Endothelial cell of umbilical vein (primary cell): ENCODE measurements around the gene MICAL3. TPM values are rescaled to one million over a fixed set of nuclear protein-coding genes. Genes with fewer than 3 reads are reported as not detected.

ENCODE experiments used
- BruUV-seq: library from RNA; stranded (reverse); fragments of 400-500 nt; replicated peaks from 2 replicates; lab custom pipeline; 2021; lab: Mats Ljungman, UMichigan
- CTCF ChIA-PET: fragments of 300-600, 350-600 bp; sonication (Branson Sonifier 250); formaldehyde crosslinking; loops from one replicate; lab custom pipeline; 2021; ENCODE audit warnings: antibody characterized with exemption, inconsistent platforms; lab: Charles Lee
- POLR2A ChIA-PET: fragments of 300-600, 350-600 bp; sonication (Branson Sonifier 250); formaldehyde crosslinking; loops from one replicate; lab custom pipeline; 2021; ENCODE audit warnings: antibody characterized with exemption, inconsistent platforms; lab: Charles Lee
- DNase-seq: peaks from one replicate; pipeline ENCODE4 v3.0.0-alpha.2; 2011; ENCODE audit warnings: low read depth, low spot score
- FAIRE-seq: peaks from 2 replicates; lab custom pipeline; 2011; peaks lifted over from hg19 to GRCh38; lab: Jason Lieb, UNC
- H2AFZ ChIP-seq: 2 replicates; pipeline ENCODE4 v1.6.0; 2012; ENCODE audit warnings: low read depth, low read length, control low read depth, inconsistent platforms
- H3K27ac ChIP-seq: 2 replicates; pipeline ENCODE4 v1.5.1; 2011; ENCODE audit warnings: low read depth, mild to moderate bottlenecking, control low read depth, low read length, moderate library complexity; ENCODE audit not compliant: insufficient read depth
- H3K27me3 ChIP-seq, 2 experiments: 2 replicates each; pipeline versions ENCODE4 v1.6.0 to v1.6.1; 2011; ENCODE audit warnings: low read length in 2 of 2, mixed read lengths in 1 of 2; ENCODE audit not compliant: control insufficient read depth in 2 of 2, insufficient read depth in 2 of 2
- H3K36me3 ChIP-seq, 2 experiments: 2 replicates in 1 of 2; 3 replicates in 1 of 2; pipeline ENCODE4 v1.5.1; 2011; ENCODE audit warnings: low read length in 2 of 2, mild to moderate bottlenecking in 1 of 2, moderate library complexity in 1 of 2; ENCODE audit not compliant: control insufficient read depth in 2 of 2, insufficient read depth in 2 of 2; ENCODE audit errors: extremely low read depth in 1 of 2
- H3K4me1 ChIP-seq: 3 replicates; pipeline ENCODE4 v1.5.1; 2011; ENCODE audit warnings: mild to moderate bottlenecking, low read length; ENCODE audit not compliant: control insufficient read depth, insufficient read depth; ENCODE audit errors: extremely low read depth
- H3K4me2 ChIP-seq: 2 replicates; pipeline ENCODE4 v1.6.1; 2011; ENCODE audit warnings: low read length, control low read depth, mixed read lengths; ENCODE audit not compliant: insufficient read depth
- H3K4me3 ChIP-seq, 3 experiments: fragments of 200-600 bp in 1 of 3; sonication (generic), shearing (Covaris generic) in 1 of 3; replicated peaks in 1 of 3; 2 replicates each; pipeline ENCODE4 v1.5.1; 2011 to 2016; ENCODE audit warnings: control low read depth in 3 of 3, low read length in 3 of 3, mild to moderate bottlenecking in 2 of 3, inconsistent platforms in 1 of 3, low read depth in 1 of 3, moderate library complexity in 1 of 3; ENCODE audit not compliant: insufficient read depth in 1 of 3
- H3K79me2 ChIP-seq: 2 replicates; pipeline ENCODE4 v1.6.0; 2012; ENCODE audit warnings: low read length, inconsistent platforms; ENCODE audit not compliant: control insufficient read depth, insufficient read depth
- H3K9ac ChIP-seq: replicated peaks from 2 replicates; pipeline ENCODE3; 2011; ENCODE audit warnings: low read length, control low read depth; ENCODE audit not compliant: insufficient read depth; ENCODE audit errors: extremely low read depth
- H3K9me1 ChIP-seq: replicated peaks from 3 replicates; pipeline ENCODE4 v1.6.0; 2011; ENCODE audit warnings: mild to moderate bottlenecking, low read length; ENCODE audit not compliant: control insufficient read depth, insufficient read depth; ENCODE audit errors: extremely low read depth
- H3K9me3 ChIP-seq: replicated peaks from 2 replicates; pipeline ENCODE4 v1.5.1; 2012; ENCODE audit warnings: low read length, inconsistent platforms; ENCODE audit not compliant: control insufficient read depth, insufficient read depth
- H4K20me1 ChIP-seq: replicated peaks from 2 replicates; pipeline ENCODE3; 2011; ENCODE audit warnings: mild to moderate bottlenecking, low read length; ENCODE audit not compliant: control insufficient read depth, insufficient read depth; ENCODE audit errors: extremely low read depth
- CTCF ChIP-seq, 2 donors: IDR thresholded peaks; 1 replicate in 1 of 2; 2 replicates in 1 of 2; pipeline ENCODE4 v1.5.1; 2011; ENCODE audit warnings: low read length in 2 of 2, mild to moderate bottlenecking in 2 of 2, moderate library complexity in 2 of 2, control low read depth in 1 of 2, inconsistent platforms in 1 of 2, low read depth in 1 of 2; ENCODE audit not compliant: insufficient read depth in 1 of 2; ENCODE audit errors: extremely low read depth in 1 of 2
- EZH2 ChIP-seq: IDR thresholded peaks from 2 replicates; pipeline ENCODE4 v1.6.1; 2012; ENCODE audit warnings: borderline replicate concordance, low read depth, mild to moderate bottlenecking, moderate library complexity, low read length, inconsistent platforms; ENCODE audit not compliant: severe bottlenecking
- FOS ChIP-seq: IDR thresholded peaks from 2 replicates; pipeline ENCODE4 v1.6.1; 2011; ENCODE audit warnings: mild to moderate bottlenecking, low read length, moderate library complexity, borderline replicate concordance; ENCODE audit not compliant: insufficient read depth
- GATA2 ChIP-seq: IDR thresholded peaks from 2 replicates; pipeline ENCODE4 v1.7.0; 2011; ENCODE audit warnings: low read depth, mild to moderate bottlenecking, moderate library complexity, mixed read lengths, low read length; ENCODE audit not compliant: insufficient read length, insufficient read depth
- JUN ChIP-seq: IDR thresholded peaks from 2 replicates; pipeline ENCODE4 v1.6.1; 2011; ENCODE audit warnings: borderline replicate concordance, low read depth; ENCODE audit not compliant: insufficient read length, insufficient read depth
- MYC ChIP-seq: IDR thresholded peaks from one replicate; pipeline ENCODE4 v1.6.1; 2011; ENCODE audit warnings: mild to moderate bottlenecking, low read depth, low read length
- POLR2A ChIP-seq: IDR thresholded peaks from 2 replicates; pipeline ENCODE4 v1.6.1; 2012; ENCODE audit warnings: low read depth, mild to moderate bottlenecking, control low read depth, low read length
- POLR2AphosphoS5 ChIP-seq: IDR thresholded peaks from 2 replicates; pipeline ENCODE4 v1.6.1; 2012; ENCODE audit warnings: low read depth, mild to moderate bottlenecking, control low read depth, low read length, moderate library complexity; ENCODE audit not compliant: insufficient read depth
- dilution Hi-C: fragments of 300-500 bp; cut with MboI; formaldehyde crosslinking; loops from one replicate; pipeline ENCODE4 v1.15.0; 2019; ENCODE audit warnings: low sequenced_read_pairs; ENCODE audit not compliant: extremely low pct_ligation_motif_present
- intact Hi-C: fragments of 100-400 bp; cut with micrococcal nuclease; formaldehyde crosslinking; loops from one replicate; pipeline ENCODE4 v1.10.0; 2022
- polyA plus RNA-seq, 4 experiments: library from polyadenylated mRNA; depleted of rRNA in 3 of 4; stranded (reverse) in 3 of 4; unstranded in 1 of 4; fragments of >200 nt; gene quantifications; 2 replicates each; pipeline versions ENCODE4 v1.2.1 to v1.2.3, GENCODE V29; 2011 to 2012; ENCODE audit warnings: missing spikeins in 1 of 4
- total RNA-seq: library from RNA; stranded (reverse); gene quantifications from 2 replicates; pipeline ENCODE4 v1.2.3, GENCODE V29; 2021
- TF ChIP-seq, protein P1 (sequence below): IDR thresholded peaks from 2 replicates; pipeline ENCODE4 v1.6.1; 2011; ENCODE audit not compliant: insufficient read depth, insufficient read length

MICAL3 gene
- total and polyA plus RNA-seq, 2 donors (not counting 3 experiments of a cell fraction or from before 2014, with no cell fraction given), result 14.5 to 63.7 TPM

DNA sequence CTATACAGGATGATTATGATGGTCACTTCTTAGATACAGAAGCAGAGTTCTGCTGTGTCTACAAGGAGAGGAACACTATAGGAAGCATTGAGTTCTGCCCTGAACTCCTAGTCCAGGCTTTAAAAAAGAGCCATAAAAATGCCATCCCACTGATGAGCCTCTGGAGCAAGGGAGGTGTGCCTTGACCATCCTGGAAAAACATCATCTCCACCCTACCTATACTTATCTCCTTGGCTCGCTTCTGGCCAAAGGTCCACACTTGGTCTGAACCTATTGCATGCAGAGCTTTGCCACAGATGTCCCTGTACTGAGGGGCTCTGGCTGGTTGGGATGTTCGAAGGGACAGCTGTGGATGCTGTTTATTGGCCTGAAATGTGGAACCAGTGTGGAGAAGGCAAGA is 49.1 kb upstream of the MICAL3 start:
- Histone ChIP-seq H3K4me2 (no peak overlapping the region), H4K20me1 (no peaks in the 10 kb centered on the region), H3K27me3 (peaks cover 12 to 15% of the 10 kb centered on the region in 2 experiments), H3K36me3 (no peaks in the 10 kb centered on the region), H3K9me3 (no peaks in the 10 kb centered on the region), H3K9ac (no peak overlapping the region), H3K79me2 (peaks cover 6% of the 10 kb centered on the region), H2AFZ (no peak overlapping the region), H3K27ac (no peak overlapping the region), H3K4me1 (peaks cover 14% of the 10 kb centered on the region), H3K4me3 (no peak overlapping the region), H3K9me1 (no peaks in the 10 kb centered on the region)
- TF ChIP-seq POLR2A, result no peak
- no peak for TF ChIP-seq GATA2
- no peak for TF ChIP-seq CTCF (IDR thresholded peaks at IDR 0.05; ENCODE audit: extremely low read depth in 1 of 2, insufficient read depth in 1 of 2, low read depth in 1 of 2, low read length in 2 of 2)
- no peak for TF ChIP-seq EZH2
- TF ChIP-seq POLR2AphosphoS5, result no peak
- TF ChIP-seq, protein P1, sequence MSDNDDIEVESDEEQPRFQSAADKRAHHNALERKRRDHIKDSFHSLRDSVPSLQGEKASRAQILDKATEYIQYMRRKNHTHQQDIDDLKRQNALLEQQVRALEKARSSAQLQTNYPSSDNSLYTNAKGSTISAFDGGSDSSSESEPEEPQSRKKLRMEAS, result no peak
- no peak for TF ChIP-seq FOS
- TF ChIP-seq MYC, result no peak
- no peak for TF ChIP-seq JUN
- intact Hi-C loops, result loop anchor here (10.0 kb wide), 1 partner anchor 439 kb away; the partner anchor contains the start of gene BCL2L13
- no TSS peak for BruUV-seq
- ChIA-PET CTCF (interaction anchor here (1.1 to 8.5 kb wide), 5 partner anchors 16 to 515 kb away, joined by 3 to 385 read pairs (median 5); no protein-coding TSS in a partner anchor), POLR2A (no interaction called here)
- no peak for FAIRE-seq
- dilution Hi-C loops, result no loop called here
- no peak for DNase-seq
